Suppressor macrophage (primary cell): ENCODE measurements around the gene TSNAXIP1.
A peak's percentile ranks its signal among the peaks of the same experiment; 100 is the strongest.

ENCODE experiments used
- DNase-seq, 4 experiments: peaks; one replicate each; pipeline ENCODE4 v3.0.0-alpha.2; 2020 to 2022
- total RNA-seq, 17 experiments: gene quantifications; one replicate each; lab custom pipeline; 2026; ENCODE audit warnings: mixed read lengths in 6 of 17, inconsistent platforms in 3 of 17; lab: John Stamatoyannopoulos, UW

The TSNAXIP1 gene
- 0 to 2.3 (median 0.22) reads per million in 17 experiments for total RNA-seq

GRCh38 chr16:67806428-67807147 lies at the start of gene TSNAXIP1, which contains the start of gene RANBP10:
Gene TSNAXIP1, plus strand, starts transcription at chr16:67806889. Its CDS starts 261 bp downstream, at chr16:67807150.
Gene RANBP10, minus strand, starts transcription at chr16:67806560. Its CDS starts 24 bp downstream, at chr16:67806536.
- DNase-seq: peak; percentile 97 to 99 (median 98)

- DNase-seq: no peak
Observed at GRCh38 chr16:67758006-67758405, 48.7 kb upstream of the TSNAXIP1 start.

GRCh38 chr16:67758966-67759365 lies 47.7 kb upstream of the TSNAXIP1 start:
- DNase-seq: no peak

- peak in 3 of 4 experiments; percentile 7 to 27 (median 24) for DNase-seq
Observed at GRCh38 chr16:67760206-67760955, 46.3 kb upstream of the TSNAXIP1 start.

- DNase-seq: no peak
Observed at GRCh38 chr16:67760956-67761230, 45.8 kb upstream of the TSNAXIP1 start.

GRCh38 chr16:67761924-67762323 lies 44.8 kb upstream of the TSNAXIP1 start:
- no peak for DNase-seq

- no peak for DNase-seq
Observed at GRCh38 chr16:67762385-67762784, 44.3 kb upstream of the TSNAXIP1 start.

GRCh38 chr16:67763066-67763465 lies 43.6 kb upstream of the TSNAXIP1 start:
- no peak for DNase-seq

GRCh38 chr16:67764158-67764667 lies 42.5 kb upstream of the TSNAXIP1 start:
- DNase-seq: no peak

GRCh38 chr16:67766291-67766690 lies 40.4 kb upstream of the TSNAXIP1 start:
- DNase-seq: no peak

- DNase-seq: no peak
Observed at GRCh38 chr16:67767953-67768352, 38.7 kb upstream of the TSNAXIP1 start.

GRCh38 chr16:67770346-67770991 lies 36.2 kb upstream of the TSNAXIP1 start:
- no peak for DNase-seq

GRCh38 chr16:67773099-67773498 lies 33.6 kb upstream of the TSNAXIP1 start:
- DNase-seq: peak; percentile 27 to 52 (median 46)

- DNase-seq: peak in 2 of 4 experiments; percentile 6 to 7
Observed at GRCh38 chr16:67773569-67774456, 32.9 kb upstream of the TSNAXIP1 start.

- no peak for DNase-seq
Observed at GRCh38 chr16:67774457-67774853, 32.2 kb upstream of the TSNAXIP1 start.

- no peak for DNase-seq
Observed at GRCh38 chr16:67775273-67775672, 31.4 kb upstream of the TSNAXIP1 start.

- DNase-seq: no peak
Observed at GRCh38 chr16:67779256-67780014, 27.3 kb upstream of the TSNAXIP1 start.

GRCh38 chr16:67780847-67781564 lies 25.7 kb upstream of the TSNAXIP1 start:
- DNase-seq: no peak

- no peak for DNase-seq
Observed at GRCh38 chr16:67781565-67781921, 25.1 kb upstream of the TSNAXIP1 start.

- DNase-seq: no peak
Observed at GRCh38 chr16:67782567-67783352, 23.9 kb upstream of the TSNAXIP1 start.
